Right lung (tissue), 5 donors: Measurements from ENCODE around the gene AGTR1. TPM values are rescaled to one million over a fixed set of nuclear protein-coding genes. Genes with fewer than 3 reads are reported as not detected.
A peak's percentile ranks its signal among the peaks of the same experiment; 100 is the strongest.
"Not testable (repeated sequence)": the region's sequence is repeated elsewhere in the genome, so short reads cannot be mapped to it uniquely, and the experiment has no call there.

ENCODE experiments used
- DNase-seq, 2 donors: peaks; one replicate each; pipeline ENCODE4 v3.0.0-alpha.2; 2013
- polyA plus RNA-seq, 5 donors: library from polyadenylated mRNA; unstranded; fragments of 120-200 nt; gene quantifications; one replicate each; pipeline versions ENCODE4 v1.2.1 to v1.2.3, GENCODE V29; 2013; ENCODE audit warnings: inconsistent platforms in 1 of 5, low replicate concordance in 1 of 5; ENCODE audit not compliant: insufficient read length in 5 of 5, insufficient read depth in 1 of 5

Gene AGTR1
- polyA plus RNA-seq, 5 donors, result 22.0 to 30.7 (median 24.1) TPM

- no peak for DNase-seq
These were observed 19.0 kb downstream of the AGTR1 start for GRCh38 chr3:148716657-148717056.

GRCh38 chr3:148717885-148718561 lies 20.3 kb downstream of the AGTR1 start:
- DNase-seq, result no peak

- no peak for DNase-seq
These were observed 21.5 kb downstream of the AGTR1 start for GRCh38 chr3:148718982-148719862.

GRCh38 chr3:148720873-148721272 lies 23.2 kb downstream of the AGTR1 start:
- no peak for DNase-seq

GRCh38 chr3:148723631-148724030 lies 25.9 kb downstream of the AGTR1 start:
- DNase-seq, result no peak

GRCh38 chr3:148727231-148727630 lies 29.5 kb downstream of the AGTR1 start:
- DNase-seq, result no peak

GRCh38 chr3:148728753-148729152 lies 31.1 kb downstream of the AGTR1 start:
- DNase-seq, result peak in 1 of 2 donors; percentile 40

GRCh38 chr3:148729476-148730055 lies 31.9 kb downstream of the AGTR1 start:
- peak; percentile 59 to 67 for DNase-seq

GRCh38 chr3:148730676-148731075 lies 33.0 kb downstream of the AGTR1 start:
- no peak for DNase-seq

- no peak for DNase-seq
These were observed 37.9 kb downstream of the AGTR1 start for GRCh38 chr3:148735597-148735996.

- DNase-seq, result no peak
These were observed 38.4 kb downstream of the AGTR1 start for GRCh38 chr3:148736086-148736485.

- no peak for DNase-seq
These were observed 39.4 kb downstream of the AGTR1 start for GRCh38 chr3:148737104-148737530.

GRCh38 chr3:148739720-148740119 lies 42.0 kb downstream of the AGTR1 start:
- no peak for DNase-seq

GRCh38 chr3:148740291-148740690 lies 42.6 kb downstream of the AGTR1 start:
- DNase-seq, result no peak

- DNase-seq, result no peak
These were observed 43.5 kb downstream of the AGTR1 start for GRCh38 chr3:148741219-148741618.

GRCh38 chr3:148742118-148742517 lies 44.4 kb downstream of the AGTR1 start:
- DNase-seq, result no peak

- no peak for DNase-seq
These were observed 48.4 kb downstream of the AGTR1 start for GRCh38 chr3:148746053-148746452.

- no peak for DNase-seq
These were observed 50.6 kb downstream of the AGTR1 start for GRCh38 chr3:148748283-148748682.

- DNase-seq, result no peak
These were observed 52.6 kb downstream of the AGTR1 start for GRCh38 chr3:148750296-148750695.

- no peak for DNase-seq
These were observed 53.8 kb downstream of the AGTR1 start for GRCh38 chr3:148751461-148751860.

GRCh38 chr3:148753385-148753784 lies 55.7 kb downstream of the AGTR1 start:
- DNase-seq, result not testable (repeated sequence)

GRCh38 chr3:148755570-148755969 lies 57.9 kb downstream of the AGTR1 start:
- no peak for DNase-seq

GRCh38 chr3:148756311-148756710 lies 58.6 kb downstream of the AGTR1 start:
- DNase-seq, result no peak
